CD4-positive, alpha-beta T cell treated with Interleukin-2 at 100 ng/mL for 4 hours (primary cell): ENCODE measurements around the gene RHBDL1.
A peak's percentile ranks its signal among the peaks of the same experiment; 100 is the strongest.

Experiments
- DNase-seq: peaks from one replicate; pipeline ENCODE4 v3.0.0-alpha.2; 2020; ENCODE audit warnings: low spot score

Gene RHBDL1

DNA sequence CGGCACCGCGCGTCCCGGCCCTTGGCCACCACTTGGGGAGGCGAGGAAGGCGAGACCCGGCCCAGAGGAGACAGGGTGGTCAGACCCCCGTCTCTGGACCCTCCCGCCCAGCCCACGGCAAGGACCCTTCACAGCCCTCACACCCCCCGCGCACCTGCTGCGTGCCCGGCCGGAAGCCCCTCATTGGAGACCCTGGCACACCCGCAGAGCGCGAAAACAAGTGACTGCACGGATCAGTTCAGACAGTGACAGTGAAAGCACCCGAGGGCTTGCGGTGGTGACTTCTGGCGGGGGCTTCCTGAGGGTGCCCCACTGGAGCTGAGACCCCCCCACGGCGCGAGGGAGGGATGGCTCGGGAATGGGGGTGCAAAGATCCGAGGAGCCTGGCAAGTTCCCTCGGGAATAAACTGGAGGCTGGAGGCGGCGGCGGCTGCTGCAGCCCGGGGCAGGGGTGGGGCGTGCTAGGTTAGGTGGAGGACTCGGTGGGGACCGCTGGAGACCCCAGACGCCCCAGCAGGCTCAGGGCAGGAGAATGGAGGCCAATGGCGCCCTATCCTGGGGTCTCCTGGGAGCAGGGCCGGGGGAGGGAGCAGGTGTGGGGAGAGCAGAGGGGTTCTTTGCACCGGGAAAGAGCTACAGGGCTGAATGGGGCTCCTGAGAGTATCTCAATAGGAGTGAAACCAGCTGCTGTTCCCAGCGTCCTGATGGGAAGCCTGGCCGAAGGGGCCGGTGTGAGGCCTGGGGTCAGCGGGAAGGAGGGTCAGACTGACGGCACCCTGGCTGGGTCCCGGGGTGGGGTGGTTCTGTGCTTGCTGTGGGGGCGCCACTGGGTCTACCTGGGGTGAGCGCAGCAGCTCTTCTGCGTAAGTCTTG, 31.0 kb downstream of the RHBDL1 start:
- no peak for DNase-seq

- DNase-seq = no peak
Measured at GRCh38 chr16:707062-707538, 31.6 kb downstream of the RHBDL1 start.

DNA sequence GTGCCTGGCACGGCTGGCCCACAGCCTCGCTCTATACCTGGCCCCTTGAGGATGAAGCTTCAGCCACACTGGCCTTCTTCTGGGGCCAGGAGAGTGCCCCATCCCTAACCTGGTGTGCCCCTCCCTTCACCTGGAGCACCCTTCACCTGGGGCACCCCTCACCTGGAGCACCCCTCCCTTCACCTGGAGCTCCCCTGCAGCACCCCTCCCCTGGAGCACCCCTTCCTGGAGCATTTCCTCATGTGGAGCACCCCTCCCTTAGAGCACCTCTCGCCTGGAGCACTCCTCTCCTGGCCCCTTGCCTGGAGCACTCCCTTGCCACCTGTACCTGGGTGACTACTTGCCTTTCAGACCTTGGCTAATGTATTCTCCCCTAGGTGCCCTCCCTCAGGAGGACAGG, 32.5 kb downstream of the RHBDL1 start:
- no peak for DNase-seq

- DNase-seq = no peak
Measured at GRCh38 chr16:708959-709358, 33.5 kb downstream of the RHBDL1 start.

GRCh38 chr16:709566-710499, 34.4 kb downstream of the RHBDL1 start:
- no peak for DNase-seq

DNA sequence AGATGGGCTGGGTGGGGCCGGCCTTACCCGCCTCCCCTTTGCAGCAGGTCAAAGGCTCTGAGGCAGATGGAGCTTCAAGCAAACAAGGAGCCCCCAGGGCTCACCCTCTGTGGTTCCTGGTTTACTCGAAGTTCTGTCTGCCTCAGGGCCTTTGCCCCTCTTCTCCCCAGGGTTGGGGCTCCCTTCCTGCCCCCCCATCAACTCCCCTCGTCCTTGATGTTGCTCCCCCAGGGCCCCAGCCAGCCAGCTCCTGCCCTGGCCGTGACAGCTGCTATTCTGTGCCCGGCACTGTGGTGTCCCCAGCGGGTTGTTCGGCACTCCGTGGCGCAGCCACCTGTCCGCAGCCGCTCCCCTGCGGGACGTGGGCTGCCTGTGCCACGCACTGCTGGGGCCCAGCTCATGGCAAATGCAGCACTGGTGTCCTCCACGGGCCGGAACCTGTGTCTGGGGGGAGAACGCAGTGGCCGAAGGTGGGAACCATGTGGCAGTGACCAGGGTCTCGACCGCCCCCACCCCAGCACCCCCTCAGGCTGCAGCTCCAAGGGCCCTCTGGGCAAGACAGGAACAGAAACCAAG, 35.1 kb downstream of the RHBDL1 start:
- no peak for DNase-seq

DNA sequence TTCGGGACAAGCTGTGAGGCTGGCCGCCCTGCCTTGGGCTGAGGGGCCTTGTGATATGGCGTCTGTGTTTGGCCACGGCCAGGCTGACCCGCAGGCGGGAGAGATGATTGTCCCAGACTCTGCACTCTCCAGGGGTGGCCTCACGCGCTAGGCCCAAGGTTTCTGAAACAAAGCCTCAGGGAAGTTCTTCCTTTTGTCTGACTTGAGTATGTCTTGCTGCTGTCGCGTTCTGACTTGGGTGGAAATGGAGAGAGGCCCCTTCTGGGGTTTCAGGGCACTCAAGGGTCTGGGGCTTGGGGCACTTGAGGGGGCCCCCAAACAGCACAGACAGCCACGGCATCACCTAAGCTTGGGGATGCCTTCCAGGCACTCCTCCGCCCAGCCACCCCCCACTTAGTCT, 35.6 kb downstream of the RHBDL1 start:
- DNase-seq = no peak

- peak; percentile 81 for DNase-seq
Measured at GRCh38 chr16:711548-712320, 36.3 kb downstream of the RHBDL1 start.

- DNase-seq = peak; percentile 45
Measured at GRCh38 chr16:712740-713250, 37.3 kb downstream of the RHBDL1 start.

GRCh38 chr16:714079-714478, 38.6 kb downstream of the RHBDL1 start:
- no peak for DNase-seq

GRCh38 chr16:714558-715476, 39.3 kb downstream of the RHBDL1 start, which contains the start of gene METRN:
METRN (plus strand) TSS chr16:715118; CDS start chr16:715290, 172 bp downstream.
- peak; percentile 85 for DNase-seq

- DNase-seq = no peak
Measured at GRCh38 chr16:715477-716199, 40.2 kb downstream of the RHBDL1 start.

GRCh38 chr16:716200-716568, 40.7 kb downstream of the RHBDL1 start:
- no peak for DNase-seq

DNA sequence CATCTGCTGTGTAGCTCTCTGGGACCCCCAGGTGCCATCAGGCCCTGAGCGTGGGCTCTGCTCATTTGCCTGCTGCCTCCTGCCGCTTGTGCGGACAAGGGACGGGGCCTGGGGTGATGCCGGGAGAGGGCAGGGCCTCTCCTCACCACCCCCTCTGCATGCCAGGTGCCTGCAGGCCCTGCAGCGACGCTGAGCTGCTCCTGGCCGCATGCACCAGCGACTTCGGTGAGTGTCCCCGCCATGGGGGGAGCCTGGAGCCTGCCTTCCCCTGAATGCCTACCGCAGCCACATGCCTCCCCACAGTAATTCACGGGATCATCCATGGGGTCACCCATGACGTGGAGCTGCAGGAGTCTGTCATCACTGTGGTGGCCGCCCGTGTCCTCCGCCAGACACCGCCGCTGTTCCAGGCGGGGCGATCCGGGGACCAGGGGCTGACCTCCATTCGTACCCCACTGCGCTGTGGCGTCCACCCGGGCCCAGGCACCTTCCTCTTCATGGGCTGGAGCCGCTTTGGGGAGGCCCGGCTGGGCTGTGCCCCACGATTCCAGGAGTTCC, 41.4 kb downstream of the RHBDL1 start:
- no peak for DNase-seq

DNA sequence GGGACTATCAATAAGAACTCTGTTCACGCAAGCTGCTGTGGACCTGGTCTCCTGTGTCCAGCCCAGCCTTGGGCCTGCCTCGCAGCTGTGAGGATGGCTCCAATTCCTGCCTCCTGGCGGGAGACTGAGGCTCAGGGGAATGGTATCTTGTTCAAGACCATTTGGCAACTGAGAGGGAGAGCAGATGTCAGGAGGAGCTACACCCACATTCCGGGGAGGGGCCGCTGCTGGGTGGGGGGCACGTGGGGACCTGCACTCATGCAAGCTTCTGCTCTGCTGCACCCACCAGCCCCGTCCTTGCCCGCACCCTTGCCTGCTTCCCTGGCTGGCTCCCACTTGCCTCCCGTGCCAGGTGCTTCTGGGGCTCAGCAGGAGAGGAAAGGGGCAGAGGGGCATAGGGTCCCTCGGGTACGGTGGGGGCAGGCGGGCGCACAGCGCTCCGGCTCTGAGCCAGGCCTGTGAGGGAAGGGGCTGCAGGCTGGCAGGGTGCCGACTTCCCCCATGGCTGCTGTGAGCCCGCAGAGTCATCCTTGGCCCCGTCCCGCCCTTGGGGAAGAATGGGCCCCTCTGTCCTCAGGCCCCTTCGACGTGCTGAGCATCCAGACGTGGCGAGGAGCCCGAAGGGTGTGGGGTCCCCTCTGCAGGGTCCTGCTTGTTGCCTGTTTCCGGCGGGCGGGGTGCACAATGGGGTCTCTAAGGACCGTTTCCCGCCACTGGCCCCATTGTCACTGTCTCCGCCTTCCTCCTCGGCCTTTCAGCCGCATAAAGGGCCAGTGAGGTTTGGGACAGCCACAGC, 42.2 kb downstream of the RHBDL1 start:
- DNase-seq = no peak

DNA sequence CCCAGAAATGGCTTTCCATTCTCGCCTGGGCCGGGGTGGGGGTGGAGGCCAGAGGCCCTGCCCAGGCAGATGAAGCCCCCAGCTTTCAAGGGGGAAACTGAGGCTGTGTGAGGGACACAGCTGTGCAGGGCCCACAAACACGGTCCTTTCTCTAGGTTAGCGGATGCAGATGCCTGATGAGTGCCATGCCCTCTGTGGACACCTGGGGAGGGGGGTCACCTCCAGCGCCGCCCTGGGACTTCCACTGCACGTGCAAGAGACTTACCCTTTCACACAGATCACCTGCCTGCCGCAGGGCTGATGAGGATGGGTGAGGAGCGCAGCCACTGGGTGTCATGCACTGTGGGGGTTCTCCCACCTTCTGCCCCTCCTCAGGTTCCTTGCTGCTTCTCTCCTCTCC, 42.9 kb downstream of the RHBDL1 start:
- DNase-seq = no peak

DNA sequence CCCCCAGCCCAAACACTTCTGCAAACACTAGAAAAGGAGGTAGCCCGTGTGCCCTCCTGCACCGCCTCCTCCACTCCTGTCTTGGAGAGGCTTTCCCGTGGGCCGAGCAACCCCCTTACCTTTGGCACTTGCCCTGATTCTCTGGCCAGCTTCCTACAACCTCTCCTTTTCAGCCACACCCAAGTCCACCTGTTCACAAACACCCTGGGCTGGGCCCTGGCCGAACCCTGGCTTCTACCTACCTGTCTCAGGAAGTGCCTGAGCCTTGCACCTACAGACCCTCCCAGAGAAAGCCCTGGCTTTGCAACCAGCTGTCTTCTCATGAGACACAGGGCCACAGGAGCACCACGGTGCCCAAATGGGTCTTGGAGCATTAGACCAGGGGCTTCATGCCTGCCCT, 43.5 kb downstream of the RHBDL1 start:
- DNase-seq = no peak

- no peak for DNase-seq
Measured at GRCh38 chr16:719815-720446, 44.5 kb downstream of the RHBDL1 start.
